ENCODE measurements around the gene MIX23. TPM values are rescaled to one million over a fixed set of nuclear protein-coding genes. Genes with fewer than 3 reads are reported as not detected.

Gene MIX23
- total RNA-seq, 1 experiment from 2014 or later = 80.6 TPM

DNA sequence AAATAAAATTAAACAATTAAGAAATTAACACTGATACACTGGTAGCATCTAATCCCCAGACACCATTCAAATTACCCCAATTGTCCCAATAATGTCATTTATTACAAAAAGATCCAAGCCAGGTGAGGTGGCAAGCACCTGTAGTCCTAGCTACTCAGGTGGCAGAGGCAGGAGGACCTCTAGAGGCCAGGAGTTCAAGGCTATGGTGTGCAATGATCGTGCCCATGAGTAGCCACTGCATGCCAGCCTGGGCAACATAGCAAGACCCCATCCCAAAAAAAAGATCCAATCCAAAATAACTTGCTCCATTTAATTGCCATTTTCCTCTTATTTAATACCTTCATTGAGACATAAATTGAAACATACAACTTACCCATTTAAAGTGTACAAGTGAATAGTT, 40.2 kb downstream of the MIX23 start:
- H2BK5ac ChIP-seq (ENCODE audit: insufficient read length, low read length) = no peak overlapping the region
- H3K79me1 ChIP-seq (ENCODE audit: insufficient read depth, low read depth, low read length, poor library complexity, severe bottlenecking) = no peaks in the 10 kb centered on the region
- no peak overlapping the region for H3K27ac Mint-ChIP-seq
- H3K79me2 ChIP-seq (ENCODE audit: insufficient read depth, low read length) = no peaks in the 10 kb centered on the region
- no peak overlapping the region for H3K4ac ChIP-seq (ENCODE audit: low read depth, low read length)
- no peaks in the 10 kb centered on the region for H3K23me2 ChIP-seq (ENCODE audit: insufficient read length, low read depth, low read length, poor library complexity, severe bottlenecking)
- H2AFZ ChIP-seq (ENCODE audit: low read length) = no peak overlapping the region
- no peak overlapping the region for H3K56ac ChIP-seq (ENCODE audit: insufficient read length, low read depth, low read length)
- no peak overlapping the region for H3K4me2 ChIP-seq (ENCODE audit: insufficient read depth, insufficient read length, low read length)
- H2BK20ac ChIP-seq (ENCODE audit: low read depth, low read length, poor library complexity, severe bottlenecking) = no peak overlapping the region
- no peak overlapping the region for H4K5ac ChIP-seq (ENCODE audit: insufficient read length, low read depth, low read length)
- TF ChIP-seq, protein P1, sequence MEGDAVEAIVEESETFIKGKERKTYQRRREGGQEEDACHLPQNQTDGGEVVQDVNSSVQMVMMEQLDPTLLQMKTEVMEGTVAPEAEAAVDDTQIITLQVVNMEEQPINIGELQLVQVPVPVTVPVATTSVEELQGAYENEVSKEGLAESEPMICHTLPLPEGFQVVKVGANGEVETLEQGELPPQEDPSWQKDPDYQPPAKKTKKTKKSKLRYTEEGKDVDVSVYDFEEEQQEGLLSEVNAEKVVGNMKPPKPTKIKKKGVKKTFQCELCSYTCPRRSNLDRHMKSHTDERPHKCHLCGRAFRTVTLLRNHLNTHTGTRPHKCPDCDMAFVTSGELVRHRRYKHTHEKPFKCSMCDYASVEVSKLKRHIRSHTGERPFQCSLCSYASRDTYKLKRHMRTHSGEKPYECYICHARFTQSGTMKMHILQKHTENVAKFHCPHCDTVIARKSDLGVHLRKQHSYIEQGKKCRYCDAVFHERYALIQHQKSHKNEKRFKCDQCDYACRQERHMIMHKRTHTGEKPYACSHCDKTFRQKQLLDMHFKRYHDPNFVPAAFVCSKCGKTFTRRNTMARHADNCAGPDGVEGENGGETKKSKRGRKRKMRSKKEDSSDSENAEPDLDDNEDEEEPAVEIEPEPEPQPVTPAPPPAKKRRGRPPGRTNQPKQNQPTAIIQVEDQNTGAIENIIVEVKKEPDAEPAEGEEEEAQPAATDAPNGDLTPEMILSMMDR (conservative IDR thresholded peaks at IDR 0.05) = no peak
- no peak overlapping the region for H2BK120ac ChIP-seq (ENCODE audit: low read depth, low read length, poor library complexity, severe bottlenecking)
- no CpG with 5 or more reads among the region's 1 CpG for WGBS (ENCODE audit: extremely low coverage, insufficient read length, low lambda C conversion rate)
- H3K27ac ChIP-seq (ENCODE audit: insufficient read length, low read depth, low read length) = no peak overlapping the region
- no peak overlapping the region for H2BK15ac ChIP-seq (ENCODE audit: low read depth, low read length)
- no peak overlapping the region for H4K8ac ChIP-seq (replicated peaks; ENCODE audit: insufficient read length, low read depth, low read length)
- no peak overlapping the region for H3T11ph ChIP-seq (ENCODE audit: low read length)
- H3K14ac ChIP-seq (ENCODE audit: insufficient read depth, low read length) = no peak overlapping the region
- no peak overlapping the region for H2AK5ac ChIP-seq (ENCODE audit: insufficient read length, low read length)
- H3K23ac ChIP-seq (ENCODE audit: insufficient read length, low read depth, low read length) = no peak overlapping the region
- no peaks in the 10 kb centered on the region for H3K27me3 ChIP-seq (ENCODE audit: insufficient read depth, low read length)
- peaks cover 0 to 6% (median 0%) of the 10 kb centered on the region in 3 experiments; a peak in 1 of 7 replicates for H3K36me3 Mint-ChIP-seq (ENCODE audit: insufficient read depth in 1 of 3, low read depth in 3 of 3)
- H3K27me3 Mint-ChIP-seq (ENCODE audit: low read depth) = no peaks in the 10 kb centered on the region; the same call in 1 of the 2 replicates
- no peaks in the 10 kb centered on the region for H3K9me3 ChIP-seq (ENCODE audit: control insufficient read depth, low read depth, low read length)
- H3K4me3 Mint-ChIP-seq = no peak overlapping the region
- H2BK12ac ChIP-seq (ENCODE audit: insufficient read length, low read depth, low read length) = no peak overlapping the region
- H3K4me1 ChIP-seq (ENCODE audit: insufficient read depth, low read length) = no peaks in the 10 kb centered on the region
- no peak for DNase-seq
- no peak overlapping the region for H4K91ac ChIP-seq (ENCODE audit: insufficient read length, low read depth, low read length)
- no peak overlapping the region for H3K9ac ChIP-seq (ENCODE audit: extremely low read depth, insufficient read length, low read length)
- peaks cover 4 to 10% of the 10 kb centered on the region in 2 experiments; a peak in 3 of 5 replicates for H3K9me3 Mint-ChIP-seq
- no peaks in the 10 kb centered on the region for H4K20me1 ChIP-seq (ENCODE audit: control insufficient read depth, insufficient read depth, insufficient read length)
- no peaks in the 10 kb centered on the region for H3K4me1 Mint-ChIP-seq
- no peak overlapping the region for H3K18ac ChIP-seq (ENCODE audit: insufficient read length, low read depth, low read length)
